H9 (cell line): ENCODE data around the gene PDS5B. TPM values are rescaled to one million over a fixed set of nuclear protein-coding genes. Genes with fewer than 3 reads are reported as not detected.

ENCODE experiments used
- DNase-seq: peaks from one replicate; pipeline ENCODE4 v3.0.0-alpha.2; 2017
- H2AFZ ChIP-seq: one replicate; pipeline ENCODE4 v1.6.1; 2013; ENCODE audit warnings: mild to moderate bottlenecking, low read length, control low read depth, moderate library complexity
- H2AK5ac ChIP-seq: 2 replicates; pipeline ENCODE4 v1.6.1; 2013; ENCODE audit warnings: low read length, control low read depth, mixed read lengths; ENCODE audit not compliant: insufficient read length
- H2BK120ac ChIP-seq: one replicate; pipeline ENCODE4 v1.6.1; 2013; ENCODE audit warnings: low read depth, mild to moderate bottlenecking, low read length, control low read depth, inconsistent platforms; ENCODE audit not compliant: poor library complexity, severe bottlenecking
- H2BK12ac ChIP-seq: 2 replicates; pipeline ENCODE4 v1.6.1; 2013; ENCODE audit warnings: low read length, control low read depth, mixed read lengths, low read depth; ENCODE audit not compliant: insufficient read length
- H2BK15ac ChIP-seq: 2 replicates; pipeline ENCODE4 v1.6.1; 2013; ENCODE audit warnings: low read depth, low read length, control low read depth
- H2BK20ac ChIP-seq: one replicate; pipeline ENCODE4 v1.6.1; 2013; ENCODE audit warnings: low read depth, mild to moderate bottlenecking, low read length, control low read depth, inconsistent platforms; ENCODE audit not compliant: poor library complexity, severe bottlenecking
- H2BK5ac ChIP-seq: 2 replicates; pipeline ENCODE4 v1.6.1; 2013; ENCODE audit warnings: low read length, control low read depth, mixed read lengths; ENCODE audit not compliant: insufficient read length
- H3K14ac ChIP-seq: 2 replicates; pipeline ENCODE4 v1.6.1; 2013; ENCODE audit warnings: low read length, control low read depth; ENCODE audit not compliant: insufficient read depth
- H3K18ac ChIP-seq: 2 replicates; pipeline ENCODE4 v1.6.1; 2013; ENCODE audit warnings: low read depth, mild to moderate bottlenecking, mixed read lengths, low read length, control low read depth; ENCODE audit not compliant: insufficient read length
- H3K23ac ChIP-seq: 2 replicates; pipeline ENCODE4 v1.6.1; 2013; ENCODE audit warnings: low read length, control low read depth, mixed read lengths, low read depth; ENCODE audit not compliant: insufficient read length
- H3K23me2 ChIP-seq: 2 replicates; pipeline ENCODE4 v1.6.1; 2013; ENCODE audit warnings: low read depth, mild to moderate bottlenecking, mixed read lengths, low read length, control low read depth; ENCODE audit not compliant: insufficient read length, poor library complexity, severe bottlenecking
- H3K27ac ChIP-seq: 2 replicates; pipeline ENCODE4 v1.5.1; 2013; ENCODE audit warnings: low read length, control low read depth, mixed read lengths, low read depth; ENCODE audit not compliant: insufficient read length
- H3K27me3 ChIP-seq: 2 replicates; pipeline ENCODE4 v1.6.1; 2013; ENCODE audit warnings: low read length, control low read depth, inconsistent platforms; ENCODE audit not compliant: insufficient read depth
- H3K4ac ChIP-seq: 2 replicates; pipeline ENCODE4 v1.6.1; 2013; ENCODE audit warnings: low read depth, mild to moderate bottlenecking, control low read depth, inconsistent platforms, low read length, moderate library complexity
- H3K4me1 ChIP-seq: 2 replicates; pipeline ENCODE4 v1.6.1; 2013; ENCODE audit warnings: low read length, control low read depth, inconsistent platforms; ENCODE audit not compliant: insufficient read depth
- H3K4me2 ChIP-seq: 2 replicates; pipeline ENCODE4 v1.6.1; 2013; ENCODE audit warnings: low read length, control low read depth, mixed read lengths; ENCODE audit not compliant: insufficient read length, insufficient read depth
- H3K56ac ChIP-seq: 2 replicates; pipeline ENCODE4 v1.6.1; 2013; ENCODE audit warnings: low read depth, mild to moderate bottlenecking, mixed read lengths, low read length, control low read depth; ENCODE audit not compliant: insufficient read length
- H3K79me1 ChIP-seq: 2 replicates; pipeline ENCODE4 v1.6.1; 2013; ENCODE audit warnings: low read depth, mild to moderate bottlenecking, moderate library complexity, low read length, control low read depth, inconsistent platforms; ENCODE audit not compliant: insufficient read depth, poor library complexity, severe bottlenecking
- H3K79me2 ChIP-seq: 2 replicates; pipeline ENCODE4 v1.6.1; 2013; ENCODE audit warnings: low read length, control low read depth, inconsistent platforms; ENCODE audit not compliant: insufficient read depth
- H3K9ac ChIP-seq: 2 replicates; pipeline ENCODE4 v1.6.1; 2013; ENCODE audit warnings: low read length, control low read depth, mixed read lengths; ENCODE audit not compliant: insufficient read length; ENCODE audit errors: extremely low read depth
- H3K9me3 ChIP-seq: one replicate; pipeline ENCODE4 v1.6.1; 2013; ENCODE audit warnings: low read depth, low read length, inconsistent platforms; ENCODE audit not compliant: control insufficient read depth
- H3T11ph ChIP-seq: one replicate; pipeline ENCODE4 v1.6.1; 2013; ENCODE audit warnings: mild to moderate bottlenecking, low read length, control low read depth, inconsistent platforms
- H4K20me1 ChIP-seq: one replicate; pipeline ENCODE4 v1.6.1; 2013; ENCODE audit not compliant: control insufficient read depth, insufficient read length, insufficient read depth
- H4K5ac ChIP-seq: 2 replicates; pipeline ENCODE4 v1.6.1; 2013; ENCODE audit warnings: low read depth, mild to moderate bottlenecking, mixed read lengths, low read length, control low read depth; ENCODE audit not compliant: insufficient read length
- H4K8ac ChIP-seq: replicated peaks from 2 replicates; pipeline ENCODE4 v1.6.1; 2013; ENCODE audit warnings: low read length, control low read depth, mixed read lengths, low read depth; ENCODE audit not compliant: insufficient read length
- H4K91ac ChIP-seq: 2 replicates; pipeline ENCODE4 v1.6.1; 2013; ENCODE audit warnings: low read depth, mild to moderate bottlenecking, moderate library complexity, mixed read lengths, low read length, control low read depth; ENCODE audit not compliant: insufficient read length
- H3K27ac Mint-ChIP-seq, 3 experiments: 2 replicates in 2 of 3; 3 replicates in 1 of 3; pipeline ENCODE4 v1.8.0; 2020 to 2021; ENCODE audit warnings: mixed read lengths in 3 of 3, mild to moderate bottlenecking in 1 of 3, moderate library complexity in 1 of 3
- H3K27me3 Mint-ChIP-seq: 2 replicates; pipeline ENCODE4 v1.8.0; 2021; ENCODE audit warnings: low read depth, mild to moderate bottlenecking, moderate library complexity, mixed read lengths
- H3K36me3 Mint-ChIP-seq, 3 experiments: 2 replicates in 2 of 3; 3 replicates in 1 of 3; pipeline ENCODE4 v1.8.0; 2020 to 2021; ENCODE audit warnings: low read depth in 3 of 3, mixed read lengths in 3 of 3; ENCODE audit not compliant: insufficient read depth in 1 of 3
- H3K4me1 Mint-ChIP-seq, 2 experiments: 2 replicates each; pipeline ENCODE4 v1.8.0; 2020; ENCODE audit warnings: mixed read lengths in 2 of 2
- H3K4me3 Mint-ChIP-seq, 2 experiments: 2 replicates in 1 of 2; 3 replicates in 1 of 2; pipeline ENCODE4 v1.8.0; 2020 to 2021; ENCODE audit warnings: mild to moderate bottlenecking in 2 of 2, mixed read lengths in 2 of 2, moderate library complexity in 1 of 2
- H3K9me3 Mint-ChIP-seq, 2 experiments: 2 replicates in 1 of 2; 3 replicates in 1 of 2; pipeline ENCODE4 v1.8.0; 2020; ENCODE audit warnings: mild to moderate bottlenecking in 2 of 2, mixed read lengths in 2 of 2, moderate library complexity in 1 of 2
- CTCF ChIP-seq: fragments of 200-600 bp; sonication (generic); conservative IDR thresholded peaks from 3 replicates; pipeline ENCODE4 v1.8.0; 2021; ENCODE audit warnings: antibody characterized with exemption, mild to moderate bottlenecking
- WGBS: extraction: QIAGEN DNeasy Blood & Tissue Kit; methylation state at CpG from one replicate; pipeline ENCODE4 v1.1.7; 2013; ENCODE audit warnings: missing lambda C conversion rate, low lambda C conversion rate, mixed read lengths; ENCODE audit not compliant: insufficient read length; ENCODE audit errors: extremely low coverage; 5-methylcytosine and 5-hydroxymethylcytosine counted together
- total RNA-seq: library from RNA; stranded (reverse); gene quantifications from 2 replicates; pipeline ENCODE4 v1.2.1, GENCODE V29; 2021

The PDS5B gene
- total RNA-seq, 1 experiment from 2014 or later = 50.0 TPM

DNA sequence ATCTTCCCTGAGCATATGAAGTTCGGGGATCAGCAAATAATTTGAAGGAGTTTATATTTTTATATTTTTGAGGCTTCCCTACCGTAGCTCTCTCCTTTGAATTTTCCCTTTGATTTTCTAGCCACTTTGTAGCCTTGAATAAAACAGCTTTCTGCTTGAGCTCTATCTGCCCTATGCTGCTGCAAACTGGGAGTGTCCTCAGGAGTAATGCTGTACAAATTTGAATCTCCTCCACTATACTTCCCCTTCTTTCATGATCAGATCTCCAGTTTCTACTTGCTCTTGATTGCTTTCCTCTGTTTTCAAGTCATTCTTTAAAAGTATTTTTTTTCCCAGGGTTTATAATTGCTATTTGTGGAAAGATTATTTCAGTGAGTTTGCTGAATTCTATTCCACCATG, 14.6 kb downstream of the PDS5B start:
- Histone ChIP-seq H3K27ac (no peak overlapping the region), H3K4me2 (no peak overlapping the region), H4K20me1 (no peaks in the 10 kb centered on the region), H3K4ac (no peak overlapping the region), H2BK5ac (no peak overlapping the region), H2BK20ac (no peak overlapping the region), H3K79me1 (peaks cover 6% of the 10 kb centered on the region), H2AK5ac (no peak overlapping the region), H3K27me3 (no peaks in the 10 kb centered on the region), H3T11ph (no peak overlapping the region), H3K79me2 (peaks cover 14% of the 10 kb centered on the region; the same call in 1 of the 2 replicates), H2AFZ (no peak overlapping the region), H3K23me2 (no peaks in the 10 kb centered on the region), H2BK120ac (no peak overlapping the region), H3K14ac (no peak overlapping the region), H3K23ac (no peak overlapping the region), H3K56ac (no peak overlapping the region), H4K8ac (no peak overlapping the region), H3K4me1 (no peaks in the 10 kb centered on the region), H3K9ac (no peak overlapping the region), H4K5ac (no peak overlapping the region), H3K18ac (no peak overlapping the region), H2BK15ac (no peak overlapping the region), H2BK12ac (no peak overlapping the region), H3K9me3 (no peaks in the 10 kb centered on the region), H4K91ac (no peak overlapping the region)
- peaks cover 14 to 32% (median 26%) of the 10 kb centered on the region in 3 experiments for H3K36me3 Mint-ChIP-seq
- no peak for TF ChIP-seq CTCF
- H3K4me1 Mint-ChIP-seq = peaks cover 0 to 5% of the 10 kb centered on the region in 2 experiments; a peak in 1 of 4 replicates
- H3K27ac Mint-ChIP-seq = no peak overlapping the region
- no peaks in the 10 kb centered on the region for H3K27me3 Mint-ChIP-seq
- DNase-seq = no peak
- H3K9me3 Mint-ChIP-seq = peaks cover 28 to 34% of the 10 kb centered on the region in 2 experiments
- WGBS = no CpG with 5 or more reads among the region's 2 CpGs
- H3K4me3 Mint-ChIP-seq = no peak overlapping the region
